ENCODE data around the gene CCDC149. TPM values are rescaled to one million over a fixed set of nuclear protein-coding genes. Genes with fewer than 3 reads are reported as not detected.

CCDC149 gene
- total RNA-seq, 2 experiments from 2014 or later, result not detected

DNA sequence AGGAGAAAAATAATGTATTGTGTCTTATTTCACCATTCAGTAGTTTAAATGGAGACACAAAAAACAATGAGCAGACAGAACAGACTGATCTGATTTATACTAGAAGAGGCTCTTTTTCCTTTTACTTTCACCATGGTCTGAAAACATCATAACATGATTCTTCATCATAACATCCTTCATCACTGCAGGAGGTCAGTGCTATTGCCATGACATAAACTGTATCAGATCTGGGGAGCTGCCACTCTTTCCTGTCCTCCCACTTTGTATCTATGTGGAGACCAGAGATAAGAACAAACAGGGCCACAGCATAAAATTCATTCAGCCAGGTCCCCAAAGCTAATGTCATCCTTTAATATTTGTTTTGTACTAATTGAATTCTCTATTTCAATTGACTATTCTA lies 92.3 kb downstream of the CCDC149 start:
- no peak overlapping the region for H3K27ac Mint-ChIP-seq
- POLR2A ChIA-PET, result no interaction called here

DNA sequence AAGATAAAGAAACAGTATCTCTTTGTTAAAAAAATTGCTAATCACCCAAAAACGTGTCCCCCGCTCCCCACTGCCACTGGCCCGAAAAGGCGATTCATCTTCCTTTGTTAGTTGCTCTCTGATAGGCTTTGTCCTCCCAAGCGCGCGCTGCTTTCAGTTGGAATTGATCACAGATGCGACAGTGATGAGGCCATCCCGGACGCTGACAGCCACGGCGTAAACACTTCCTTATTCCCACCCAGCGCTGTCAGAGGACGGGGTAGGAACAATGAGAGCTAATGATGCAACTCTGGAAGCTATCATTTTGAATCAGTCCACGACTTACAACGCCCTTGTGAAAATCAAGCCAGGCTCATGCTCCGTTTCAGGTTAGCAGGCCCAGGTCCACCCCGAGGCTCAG lies 96.0 kb downstream of the CCDC149 start:
- DNase-seq, result no peak
- Mint-ChIP-seq H3K36me3 (ENCODE audit: low read depth) (no peaks in the 10 kb centered on the region), H3K27me3 (ENCODE audit: low read depth) (no peaks in the 10 kb centered on the region), H3K9me3 (ENCODE audit: insufficient read depth) (no peaks in the 10 kb centered on the region), H3K27ac (no peak overlapping the region), H3K4me3 (no peak overlapping the region), H3K4me1 (ENCODE audit: low read depth) (no peaks in the 10 kb centered on the region)
- ChIA-PET CTCF (no interaction called here), POLR2A (no interaction called here)
- no peak for ATAC-seq

More for the DNA sequence above, 92.3 kb downstream of the CCDC149 start:
- Mint-ChIP-seq H3K36me3 (ENCODE audit: low read depth) (no peaks in the 10 kb centered on the region), H3K4me3 (no peak overlapping the region), H3K9me3 (ENCODE audit: insufficient read depth) (no peaks in the 10 kb centered on the region), H3K4me1 (ENCODE audit: low read depth) (no peaks in the 10 kb centered on the region), H3K27me3 (ENCODE audit: low read depth) (no peaks in the 10 kb centered on the region)
- no peak for ATAC-seq
- CTCF ChIA-PET, result no interaction called here
- no peak for DNase-seq

DNA sequence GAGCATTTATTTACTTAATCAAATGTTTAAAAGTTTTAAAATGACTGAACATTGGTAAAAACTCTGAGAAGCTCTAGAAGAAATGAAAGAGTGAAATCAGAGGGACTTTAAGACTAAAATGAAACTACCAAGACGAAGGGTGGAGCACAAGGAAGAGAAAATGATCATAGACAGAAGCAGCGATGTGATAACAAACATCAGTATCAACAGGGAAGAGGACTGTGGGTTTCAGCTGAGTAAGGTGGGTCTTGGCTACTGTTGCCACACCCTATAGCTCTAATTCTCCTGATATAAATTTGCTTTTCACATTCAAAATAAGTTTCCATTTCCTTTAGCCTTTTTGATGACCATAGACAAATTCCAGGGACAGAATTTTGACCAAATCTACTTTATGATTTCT lies 99.1 kb downstream of the CCDC149 start:
- H3K9me3 Mint-ChIP-seq (ENCODE audit: insufficient read depth), result no peaks in the 10 kb centered on the region
- ATAC-seq (no peak), DNase-seq (no peak)
- H3K4me3 Mint-ChIP-seq, result no peak overlapping the region
- H3K27me3 Mint-ChIP-seq (ENCODE audit: low read depth), result no peaks in the 10 kb centered on the region
- ChIA-PET POLR2A (no interaction called here), CTCF (no interaction called here)
- H3K36me3 Mint-ChIP-seq (ENCODE audit: low read depth), result no peaks in the 10 kb centered on the region
- H3K4me1 Mint-ChIP-seq (ENCODE audit: low read depth), result no peaks in the 10 kb centered on the region
- no peak overlapping the region for H3K27ac Mint-ChIP-seq

- H3K4me3 Mint-ChIP-seq, result no peak overlapping the region
- POLR2A ChIA-PET, result no interaction called here
Measured at GRCh38 chr4:24810871-24811631, 101.8 kb downstream of the CCDC149 start.

GRCh38 chr4:24809815-24810405 lies 102.9 kb downstream of the CCDC149 start:
- ATAC-seq (no peak), DNase-seq (no peak)
- ChIA-PET POLR2A (no interaction called here), CTCF (no interaction called here)
- H3K4me1 Mint-ChIP-seq (ENCODE audit: low read depth), result no peaks in the 10 kb centered on the region
- no peak overlapping the region for H3K4me3 Mint-ChIP-seq
- no peak overlapping the region for H3K27ac Mint-ChIP-seq
- H3K27me3 Mint-ChIP-seq (ENCODE audit: low read depth), result no peaks in the 10 kb centered on the region
- H3K9me3 Mint-ChIP-seq (ENCODE audit: insufficient read depth), result no peaks in the 10 kb centered on the region
- H3K36me3 Mint-ChIP-seq (ENCODE audit: low read depth), result no peaks in the 10 kb centered on the region

More at GRCh38 chr4:24810871-24811631, 101.8 kb downstream of the CCDC149 start:
- Mint-ChIP-seq H3K27me3 (ENCODE audit: low read depth) (no peaks in the 10 kb centered on the region), H3K9me3 (ENCODE audit: insufficient read depth) (no peaks in the 10 kb centered on the region), H3K36me3 (ENCODE audit: low read depth) (no peaks in the 10 kb centered on the region), H3K27ac (no peak overlapping the region), H3K4me1 (ENCODE audit: low read depth) (no peaks in the 10 kb centered on the region)
- ATAC-seq (no peak), DNase-seq (no peak)
- CTCF ChIA-PET, result no interaction called here

GRCh38 chr4:24809376-24809775 lies 103.5 kb downstream of the CCDC149 start:
- CTCF ChIA-PET, result no interaction called here

DNA sequence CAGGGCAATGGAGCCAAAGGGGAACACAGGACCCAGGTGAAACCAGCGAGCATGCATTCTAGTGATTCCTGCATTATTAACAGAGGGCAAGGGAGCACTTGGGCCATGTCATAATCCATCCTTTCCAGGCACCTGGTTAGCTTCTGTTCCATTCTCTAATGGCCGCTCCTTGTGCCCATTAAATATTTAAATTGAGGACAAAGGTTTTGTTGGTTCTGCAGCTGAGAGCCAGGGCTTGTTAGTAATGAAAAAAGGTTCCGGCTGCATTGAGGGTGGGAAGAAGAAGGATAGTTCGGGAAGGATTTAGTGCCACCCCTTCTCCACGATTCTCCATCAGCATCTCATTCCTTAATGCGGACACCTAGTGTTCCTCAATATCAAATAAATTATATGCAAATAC lies 103.9 kb downstream of the CCDC149 start:
- H3K27ac Mint-ChIP-seq, result no peak overlapping the region
- H3K36me3 Mint-ChIP-seq (ENCODE audit: low read depth), result no peaks in the 10 kb centered on the region
- no peaks in the 10 kb centered on the region for H3K27me3 Mint-ChIP-seq (ENCODE audit: low read depth)
- ChIA-PET POLR2A (no interaction called here), CTCF (no interaction called here)
- no peaks in the 10 kb centered on the region for H3K4me1 Mint-ChIP-seq (ENCODE audit: low read depth)
- H3K9me3 Mint-ChIP-seq (ENCODE audit: insufficient read depth), result no peaks in the 10 kb centered on the region
- no peak for DNase-seq
- H3K4me3 Mint-ChIP-seq, result no peak overlapping the region
- no peak for ATAC-seq

More at GRCh38 chr4:24809376-24809775, 103.5 kb downstream of the CCDC149 start:
- ATAC-seq (no peak), DNase-seq (no peak)
- Mint-ChIP-seq H3K36me3 (ENCODE audit: low read depth) (no peaks in the 10 kb centered on the region), H3K9me3 (ENCODE audit: insufficient read depth) (no peaks in the 10 kb centered on the region), H3K4me1 (ENCODE audit: low read depth) (no peaks in the 10 kb centered on the region), H3K4me3 (no peak overlapping the region), H3K27ac (no peak overlapping the region), H3K27me3 (ENCODE audit: low read depth) (no peaks in the 10 kb centered on the region)
- POLR2A ChIA-PET, result no interaction called here

DNA sequence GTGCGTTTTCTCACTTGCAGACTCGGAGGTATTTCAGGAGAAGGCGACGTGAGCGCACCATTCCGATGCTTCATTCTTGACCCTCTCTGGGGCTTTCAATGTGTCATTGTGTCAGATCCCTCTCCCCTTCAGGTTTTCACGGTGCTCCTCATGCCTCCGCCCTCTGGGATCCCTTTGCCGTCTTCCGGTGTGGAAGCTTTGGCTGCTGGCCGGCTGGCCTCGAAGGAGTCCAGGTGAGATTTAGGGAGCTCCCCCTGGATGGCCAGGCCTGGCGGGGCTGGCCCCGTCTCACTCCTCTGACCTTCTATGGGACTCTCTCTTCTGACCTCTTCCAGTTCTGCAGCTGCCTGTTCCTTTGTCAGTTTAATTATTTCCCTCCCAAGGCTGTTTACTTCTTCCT lies 104.6 kb downstream of the CCDC149 start:
- H3K4me1 Mint-ChIP-seq (ENCODE audit: low read depth), result no peaks in the 10 kb centered on the region
- no peaks in the 10 kb centered on the region for H3K36me3 Mint-ChIP-seq (ENCODE audit: low read depth)
- H3K9me3 Mint-ChIP-seq (ENCODE audit: insufficient read depth), result no peaks in the 10 kb centered on the region
- no peak for ATAC-seq
- ChIA-PET CTCF (no interaction called here), POLR2A (no interaction called here)
- no peaks in the 10 kb centered on the region for H3K27me3 Mint-ChIP-seq (ENCODE audit: low read depth)
- no peak overlapping the region for H3K27ac Mint-ChIP-seq
- DNase-seq, result no peak
- no peak overlapping the region for H3K4me3 Mint-ChIP-seq

DNA sequence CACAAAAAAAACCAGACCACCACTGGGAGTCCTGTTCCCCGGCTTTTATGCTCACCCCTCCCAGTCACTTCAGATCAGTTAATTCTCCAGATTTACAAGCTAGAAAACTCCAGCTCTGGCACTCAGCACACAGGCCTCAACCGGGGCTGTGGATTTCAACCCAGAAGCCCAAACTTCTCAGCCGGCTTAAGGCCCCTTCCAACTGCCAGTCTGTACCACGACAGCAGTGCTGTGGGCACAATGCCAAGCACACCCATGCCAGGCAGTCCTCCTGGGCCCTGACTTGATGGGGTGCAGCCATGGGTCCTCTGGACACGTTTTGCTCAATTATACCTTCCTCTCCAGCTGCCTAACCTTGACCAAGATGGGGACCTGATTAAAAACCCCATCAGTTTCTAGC lies 105.2 kb downstream of the CCDC149 start:
- Mint-ChIP-seq H3K4me3 (no peak overlapping the region), H3K36me3 (ENCODE audit: low read depth) (no peaks in the 10 kb centered on the region), H3K9me3 (ENCODE audit: insufficient read depth) (no peaks in the 10 kb centered on the region), H3K4me1 (ENCODE audit: low read depth) (no peaks in the 10 kb centered on the region), H3K27me3 (ENCODE audit: low read depth) (peaks cover 2% of the 10 kb centered on the region), H3K27ac (no peak overlapping the region)
- CTCF ChIA-PET, result no interaction called here
- POLR2A ChIA-PET, result interaction anchor here (0.7 kb wide), 1 partner anchor 11 kb away, joined by 3 read pairs; no protein-coding TSS in a partner anchor
- DNase-seq (no peak), ATAC-seq (no peak)

DNA sequence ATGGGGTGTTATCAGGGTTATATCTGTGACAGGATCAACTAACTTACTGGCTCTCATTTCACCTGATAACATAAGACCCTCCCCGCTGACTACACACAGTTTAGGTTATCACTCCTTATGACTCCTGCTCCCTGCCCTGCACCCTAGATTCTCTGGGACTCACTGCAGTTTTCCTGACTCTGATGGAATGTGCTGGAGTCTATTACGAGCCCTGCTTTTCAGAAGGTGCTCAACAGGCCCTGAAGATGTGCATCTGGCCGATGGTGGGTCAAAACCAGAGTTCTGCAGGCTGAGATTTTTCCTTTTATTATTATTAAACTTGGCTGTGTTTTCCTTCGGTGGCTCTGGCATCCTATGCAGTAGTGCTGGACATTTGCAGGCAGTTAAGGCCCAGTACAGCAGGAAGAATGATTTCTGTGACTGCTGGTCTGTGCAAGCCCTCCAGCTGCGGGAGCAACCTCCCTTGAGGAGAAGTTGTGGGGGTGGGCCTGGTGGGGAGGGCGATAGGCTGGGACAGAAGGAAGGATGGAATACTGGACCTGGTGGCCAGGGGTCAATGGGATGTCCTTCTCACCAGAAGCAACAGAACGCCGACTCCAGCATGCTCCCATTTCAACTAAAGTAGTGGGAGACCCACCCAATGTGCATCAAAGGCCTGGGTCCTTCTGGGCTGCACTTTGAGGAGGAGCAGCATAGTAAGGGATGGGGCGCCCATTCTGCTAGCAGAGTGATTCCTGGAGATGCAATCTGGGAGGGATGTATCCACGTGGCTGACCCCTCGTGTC lies 106.4 kb downstream of the CCDC149 start:
- POLR2A ChIA-PET, result no interaction called here
- no peaks in the 10 kb centered on the region for H3K36me3 Mint-ChIP-seq (ENCODE audit: low read depth)
- H3K4me3 Mint-ChIP-seq, result no peak overlapping the region
- peaks cover 9% of the 10 kb centered on the region for H3K27me3 Mint-ChIP-seq (ENCODE audit: low read depth)
- CTCF ChIA-PET, result no interaction called here
- H3K27ac Mint-ChIP-seq, result no peak overlapping the region
- ATAC-seq, result no peak
- no peaks in the 10 kb centered on the region for H3K9me3 Mint-ChIP-seq (ENCODE audit: insufficient read depth)
- no peaks in the 10 kb centered on the region for H3K4me1 Mint-ChIP-seq (ENCODE audit: low read depth)
- no peak for DNase-seq

GRCh38 chr4:24805566-24805965 lies 107.3 kb downstream of the CCDC149 start:
- Mint-ChIP-seq H3K9me3 (ENCODE audit: insufficient read depth) (no peaks in the 10 kb centered on the region), H3K4me3 (no peak overlapping the region), H3K27me3 (ENCODE audit: low read depth) (peaks cover 17% of the 10 kb centered on the region), H3K36me3 (ENCODE audit: low read depth) (no peaks in the 10 kb centered on the region), H3K4me1 (ENCODE audit: low read depth) (no peaks in the 10 kb centered on the region), H3K27ac (no peak overlapping the region)
- ATAC-seq (no peak), DNase-seq (no peak)
- CTCF ChIA-PET, result no interaction called here
- POLR2A ChIA-PET, result no interaction called here

GRCh38 chr4:24805067-24805466 lies 107.8 kb downstream of the CCDC149 start:
- ATAC-seq, result no peak
- ChIA-PET CTCF (no interaction called here), POLR2A (no interaction called here)
- Mint-ChIP-seq H3K36me3 (ENCODE audit: low read depth) (no peaks in the 10 kb centered on the region), H3K4me1 (ENCODE audit: low read depth) (no peaks in the 10 kb centered on the region), H3K4me3 (no peak overlapping the region), H3K9me3 (ENCODE audit: insufficient read depth) (no peaks in the 10 kb centered on the region), H3K27ac (no peak overlapping the region), H3K27me3 (ENCODE audit: low read depth) (peaks cover 21% of the 10 kb centered on the region)
- no peak for DNase-seq
